Measurements from ENCODE around the gene NMBR.
A peak's percentile ranks its signal among the peaks of the same experiment; 100 is the strongest.
"Not testable (repeated sequence)": the region's sequence is repeated elsewhere in the genome, so short reads cannot be mapped to it uniquely, and the experiment has no call there.

The NMBR gene

GRCh38 chr6:142155091-142155490, 8.2 kb upstream of the NMBR start:
- DNase-seq (ENCODE audit: low read depth in 2 of 2) = no peak

GRCh38 chr6:142154336-142154735, 7.4 kb upstream of the NMBR start:
- DNase-seq (ENCODE audit: low read depth in 2 of 2) = no peak

GRCh38 chr6:142153196-142153595, 6.3 kb upstream of the NMBR start:
- DNase-seq (ENCODE audit: low read depth in 2 of 2) = no peak

GRCh38 chr6:142152746-142153145, 5.8 kb upstream of the NMBR start:
- DNase-seq (ENCODE audit: low read depth in 2 of 2) = peak; percentile 41 to 46

GRCh38 chr6:142141531-142141930, 5.4 kb downstream of the NMBR start:
- not testable (repeated sequence) for DNase-seq (ENCODE audit: low read depth in 2 of 2)

GRCh38 chr6:142138876-142139275, 8.0 kb downstream of the NMBR start:
- DNase-seq (ENCODE audit: low read depth in 2 of 2) = no peak

GRCh38 chr6:142132625-142133024, 14.3 kb downstream of the NMBR start, which contains the start of gene GJE1:
TSS of gene GJE1 (plus strand) at chr6:142132925. CDS start at chr6:142133159, 234 bp downstream.
- DNase-seq (ENCODE audit: low read depth in 2 of 2) = no peak

GRCh38 chr6:142130814-142131213, 16.1 kb downstream of the NMBR start:
- no peak for DNase-seq (ENCODE audit: low read depth in 2 of 2)

GRCh38 chr6:142121342-142121741, 25.6 kb downstream of the NMBR start:
- no peak for DNase-seq (ENCODE audit: low read depth in 2 of 2)

- no peak for DNase-seq (ENCODE audit: low read depth in 2 of 2)
Measured at GRCh38 chr6:142118925-142119324, 28.0 kb downstream of the NMBR start.

GRCh38 chr6:142118328-142118727, 28.6 kb downstream of the NMBR start:
- DNase-seq (ENCODE audit: low read depth in 2 of 2) = no peak

- no peak for DNase-seq (ENCODE audit: low read depth in 2 of 2)
Measured at GRCh38 chr6:142117366-142117765, 29.6 kb downstream of the NMBR start.

- DNase-seq (ENCODE audit: low read depth in 2 of 2) = peak; percentile 35 to 36
Measured at GRCh38 chr6:142112451-142113061, 34.4 kb downstream of the NMBR start.

GRCh38 chr6:142110820-142111219, 36.1 kb downstream of the NMBR start:
- not testable (repeated sequence) for DNase-seq (ENCODE audit: low read depth in 2 of 2)

- DNase-seq (ENCODE audit: low read depth in 2 of 2) = not testable (repeated sequence)
Measured at GRCh38 chr6:142104820-142105219, 42.1 kb downstream of the NMBR start.

GRCh38 chr6:142088858-142089216, 58.1 kb downstream of the NMBR start:
- no peak for DNase-seq (ENCODE audit: low read depth in 2 of 2)

- DNase-seq (ENCODE audit: low read depth in 2 of 2) = no peak
Measured at GRCh38 chr6:142087950-142088857, 58.7 kb downstream of the NMBR start.

GRCh38 chr6:142079130-142079529, 67.8 kb downstream of the NMBR start:
- no peak for DNase-seq (ENCODE audit: low read depth in 2 of 2)

GRCh38 chr6:142075516-142076101, 71.3 kb downstream of the NMBR start:
- no peak for DNase-seq (ENCODE audit: low read depth in 2 of 2)

- DNase-seq (ENCODE audit: low read depth in 2 of 2) = no peak
Measured at GRCh38 chr6:142074516-142074915, 72.4 kb downstream of the NMBR start.

GRCh38 chr6:142071981-142072380, 74.9 kb downstream of the NMBR start:
- no peak for DNase-seq (ENCODE audit: low read depth in 2 of 2)

GRCh38 chr6:142068416-142068815, 78.5 kb downstream of the NMBR start:
- no peak for DNase-seq (ENCODE audit: low read depth in 2 of 2)

GRCh38 chr6:142062861-142063260, 84.1 kb downstream of the NMBR start:
- not testable (repeated sequence) for DNase-seq (ENCODE audit: low read depth in 2 of 2)

Data from fibroblast of skin of left biceps (primary cell).